HEK293 (cell line): Measurements from ENCODE around the gene SH2D1B.

Experiments used
- CTCF ChIA-PET: fragments of 350-600 bp; formaldehyde crosslinking; extraction: SDS; loops from one replicate; lab custom pipeline; 2021; ENCODE audit warnings: antibody characterized with exemption; lab: Yijun Ruan, JAX
- POLR2A ChIA-PET: fragments of 300-600 bp; formaldehyde crosslinking; extraction: SDS; loops from one replicate; lab custom pipeline; 2020; ENCODE audit warnings: antibody characterized with exemption, inconsistent platforms; lab: Yijun Ruan, JAX
- H3K27ac ChIP-seq: fragments of 200-500 bp; sonication (Bioruptor generic); 2 replicates; pipeline ENCODE4 v1.5.1; 2014; ENCODE audit warnings: low read depth, low read length, control low read depth, inconsistent platforms; ENCODE audit errors: extremely low read depth
- H3K36me3 ChIP-seq, 2 experiments: fragments of 200-500 bp in 1 of 2; sonication (Bioruptor generic) in 1 of 2; 1 replicate in 1 of 2; 2 replicates in 1 of 2; pipeline ENCODE4 v1.5.1; 2014 to 2017; ENCODE audit warnings: inconsistent platforms in 2 of 2, low read length in 2 of 2; ENCODE audit not compliant: control insufficient read depth in 2 of 2, insufficient read depth in 1 of 2
- H3K4me1 ChIP-seq: fragments of 200-500 bp; sonication (Bioruptor generic); 2 replicates; pipeline ENCODE4 v1.5.1; 2014; ENCODE audit warnings: mild to moderate bottlenecking, low read length, inconsistent platforms; ENCODE audit not compliant: control insufficient read depth, insufficient read depth
- H3K4me3 ChIP-seq: 2 replicates; pipeline ENCODE4 v1.5.1; 2011; ENCODE audit warnings: low read depth, mild to moderate bottlenecking, control low read depth, low read length, moderate library complexity
- H3K9me3 ChIP-seq: fragments of 200-500 bp; sonication (Bioruptor generic); 2 replicates; pipeline ENCODE4 v1.5.1; 2014; ENCODE audit warnings: low read depth, low read length, inconsistent platforms; ENCODE audit not compliant: control insufficient read depth, insufficient read depth
- MZF1 ChIP-seq: fragments of 450-650 bp; formaldehyde crosslinking; IDR thresholded peaks from 2 replicates; pipeline ENCODE4 v1.5.1; 2017; ENCODE audit warnings: missing biosample characterization, missing genetic modification characterization, borderline replicate concordance
- SCRT2 ChIP-seq: fragments of 450-650 bp; formaldehyde crosslinking; IDR thresholded peaks from 2 replicates; pipeline ENCODE4 v1.5.1; 2016; ENCODE audit warnings: missing biosample characterization, missing genetic modification characterization
- ZNF324 ChIP-seq: fragments of 450-650 bp; formaldehyde crosslinking; IDR thresholded peaks from 2 replicates; pipeline ENCODE4 v1.5.1; 2016; ENCODE audit warnings: missing biosample characterization, missing genetic modification characterization
- ZNF350 ChIP-seq: fragments of 450-650 bp; formaldehyde crosslinking; IDR thresholded peaks from 2 replicates; pipeline ENCODE4 v1.5.0; 2017; ENCODE audit warnings: missing biosample characterization, mild to moderate bottlenecking, missing genetic modification characterization
- ZNF391 ChIP-seq: fragments of 450-650 bp; formaldehyde crosslinking; IDR thresholded peaks from 2 replicates; pipeline ENCODE4 v1.5.1; 2016; ENCODE audit warnings: low read depth, missing biosample characterization, missing genetic modification characterization, borderline replicate concordance
- ZNF654 ChIP-seq: fragments of 450-650 bp; formaldehyde crosslinking; IDR thresholded peaks from 2 replicates; pipeline ENCODE4 v1.5.1; 2016; ENCODE audit warnings: low read depth, missing biosample characterization, missing genetic modification characterization
- ZNF660 ChIP-seq: fragments of 450-650 bp; IDR thresholded peaks from 2 replicates; pipeline ENCODE4 v1.5.1; 2018; ENCODE audit warnings: missing biosample characterization, mild to moderate bottlenecking, missing genetic modification characterization
- ZNF792 ChIP-seq: fragments of 450-650 bp; formaldehyde crosslinking; IDR thresholded peaks from 2 replicates; pipeline ENCODE4 v1.5.1; 2016; ENCODE audit warnings: missing biosample characterization, missing genetic modification characterization
- ZNF837 ChIP-seq: fragments of 450-650 bp; formaldehyde crosslinking; IDR thresholded peaks from 2 replicates; pipeline ENCODE4 v1.5.1; 2016; ENCODE audit warnings: missing biosample characterization, missing genetic modification characterization
- TF ChIP-seq, protein P1 (sequence below): fragments of 450-650 bp; formaldehyde crosslinking; IDR thresholded peaks from 2 replicates; pipeline ENCODE4 v1.5.1; 2016; ENCODE audit warnings: missing biosample characterization, missing genetic modification characterization
- TF ChIP-seq, protein P2 (sequence below): fragments of 450-650 bp; formaldehyde crosslinking; IDR thresholded peaks from 2 replicates; pipeline ENCODE4 v1.5.1; 2016; ENCODE audit warnings: missing biosample characterization, missing genetic modification characterization
- TF ChIP-seq, protein P3 (sequence below): fragments of 450-650 bp; formaldehyde crosslinking; IDR thresholded peaks from 2 replicates; pipeline ENCODE4 v1.5.1; 2016; ENCODE audit warnings: missing biosample characterization, missing genetic modification characterization

The SH2D1B gene

DNA sequence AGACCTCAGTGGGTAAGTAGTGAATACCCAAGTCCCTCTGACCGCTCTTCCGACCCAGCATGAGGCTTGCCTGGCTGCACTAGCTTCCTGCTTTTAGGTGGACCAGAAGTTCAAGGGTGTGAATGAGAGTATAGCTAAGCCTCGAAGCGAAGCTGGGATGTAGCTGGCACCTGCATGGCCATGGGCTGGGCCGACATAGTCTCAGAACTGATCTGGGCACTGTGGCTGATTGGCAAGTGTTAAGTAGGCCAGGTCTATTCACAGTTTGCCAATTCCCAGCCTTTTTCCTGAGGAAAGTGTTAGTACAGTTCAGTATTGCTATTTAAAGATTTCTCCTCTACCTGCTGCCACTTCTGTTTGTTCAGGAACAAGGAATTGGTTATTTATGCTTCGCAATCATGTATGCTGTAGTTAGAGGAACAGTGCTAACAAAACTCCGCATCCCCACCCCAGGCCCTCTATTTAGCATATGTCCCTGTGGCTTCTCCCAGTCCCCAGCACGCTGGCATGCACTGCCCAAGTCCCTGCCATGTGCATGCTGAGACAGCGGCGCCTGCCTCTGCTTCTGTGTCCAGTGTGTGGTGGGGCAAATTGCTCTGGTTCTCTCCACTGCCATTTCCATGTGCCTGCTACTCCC, 51.6 kb downstream of the SH2D1B start:
- Histone ChIP-seq H3K4me3 (no peak overlapping the region), H3K4me1 (no peaks in the 10 kb centered on the region), H3K27ac (no peak overlapping the region), H3K9me3 (no peaks in the 10 kb centered on the region), H3K36me3 (peaks cover 0 to 17% of the 10 kb centered on the region in 2 experiments; a peak in 1 of 3 replicates)
- ChIA-PET CTCF (interaction anchor here (0.7 to 1.4 kb wide), 3 partner anchors 9 to 304 kb away, joined by 3 to 5 read pairs (median 3); no protein-coding TSS in a partner anchor), POLR2A (no interaction called here)
- TF ChIP-seq ZNF350: no peak
- no peak for TF ChIP-seq MZF1 (tag by site-specific recombination)

DNA sequence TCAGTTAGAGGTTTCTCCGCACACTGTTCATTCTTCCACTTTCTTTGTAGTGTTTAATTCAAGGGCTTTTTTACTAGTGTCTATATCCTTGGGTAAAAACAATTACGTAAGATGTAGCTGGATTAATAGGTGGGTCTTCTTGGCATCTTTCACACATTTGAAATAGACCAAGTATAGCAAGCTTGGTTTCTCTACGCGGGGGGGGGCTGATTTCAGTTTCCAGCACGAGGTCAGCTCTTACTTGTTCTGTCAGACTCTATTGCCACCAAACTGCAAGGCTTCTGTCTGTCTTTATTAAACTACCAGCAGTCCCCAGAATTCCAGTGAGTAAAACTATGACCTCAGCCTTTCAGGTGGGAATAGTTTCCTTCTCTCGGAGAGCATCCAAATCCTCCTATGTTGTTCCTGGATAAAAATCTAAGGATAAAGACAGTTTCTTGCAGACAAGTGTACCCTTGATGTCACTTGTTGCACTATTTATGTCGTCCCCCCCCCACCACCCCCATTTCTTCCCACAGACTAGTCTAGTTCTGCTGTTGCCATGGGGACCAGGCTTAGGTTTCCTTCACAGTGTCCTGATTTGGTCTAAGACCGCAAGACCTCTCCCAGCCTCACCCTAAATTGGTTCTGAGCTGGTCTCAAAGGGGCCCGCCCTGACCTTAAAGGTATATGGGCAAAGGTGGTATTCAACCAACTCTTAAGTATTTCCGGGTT, 52.3 kb downstream of the SH2D1B start:
- no peaks in the 10 kb centered on the region for H3K9me3 ChIP-seq
- no peak overlapping the region for H3K27ac ChIP-seq
- CTCF ChIA-PET: interaction anchor here (0.7 to 1.4 kb wide), 4 partner anchors 10 to 304 kb away, joined by 3 to 5 read pairs (median 3); no protein-coding TSS in a partner anchor
- POLR2A ChIA-PET: no interaction called here
- peaks cover 0 to 19% of the 10 kb centered on the region in 2 experiments; a peak in 1 of 3 replicates for H3K36me3 ChIP-seq
- TF ChIP-seq, protein P1, sequence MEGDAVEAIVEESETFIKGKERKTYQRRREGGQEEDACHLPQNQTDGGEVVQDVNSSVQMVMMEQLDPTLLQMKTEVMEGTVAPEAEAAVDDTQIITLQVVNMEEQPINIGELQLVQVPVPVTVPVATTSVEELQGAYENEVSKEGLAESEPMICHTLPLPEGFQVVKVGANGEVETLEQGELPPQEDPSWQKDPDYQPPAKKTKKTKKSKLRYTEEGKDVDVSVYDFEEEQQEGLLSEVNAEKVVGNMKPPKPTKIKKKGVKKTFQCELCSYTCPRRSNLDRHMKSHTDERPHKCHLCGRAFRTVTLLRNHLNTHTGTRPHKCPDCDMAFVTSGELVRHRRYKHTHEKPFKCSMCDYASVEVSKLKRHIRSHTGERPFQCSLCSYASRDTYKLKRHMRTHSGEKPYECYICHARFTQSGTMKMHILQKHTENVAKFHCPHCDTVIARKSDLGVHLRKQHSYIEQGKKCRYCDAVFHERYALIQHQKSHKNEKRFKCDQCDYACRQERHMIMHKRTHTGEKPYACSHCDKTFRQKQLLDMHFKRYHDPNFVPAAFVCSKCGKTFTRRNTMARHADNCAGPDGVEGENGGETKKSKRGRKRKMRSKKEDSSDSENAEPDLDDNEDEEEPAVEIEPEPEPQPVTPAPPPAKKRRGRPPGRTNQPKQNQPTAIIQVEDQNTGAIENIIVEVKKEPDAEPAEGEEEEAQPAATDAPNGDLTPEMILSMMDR (tag by site-specific recombination): no peak
- 0 out of 2 replicates have a peak, but pooled peaks have one; percentile 10 for TF ChIP-seq SCRT2 (tag by site-specific recombination)
- H3K4me1 ChIP-seq: no peaks in the 10 kb centered on the region
- H3K4me3 ChIP-seq: no peak overlapping the region

DNA sequence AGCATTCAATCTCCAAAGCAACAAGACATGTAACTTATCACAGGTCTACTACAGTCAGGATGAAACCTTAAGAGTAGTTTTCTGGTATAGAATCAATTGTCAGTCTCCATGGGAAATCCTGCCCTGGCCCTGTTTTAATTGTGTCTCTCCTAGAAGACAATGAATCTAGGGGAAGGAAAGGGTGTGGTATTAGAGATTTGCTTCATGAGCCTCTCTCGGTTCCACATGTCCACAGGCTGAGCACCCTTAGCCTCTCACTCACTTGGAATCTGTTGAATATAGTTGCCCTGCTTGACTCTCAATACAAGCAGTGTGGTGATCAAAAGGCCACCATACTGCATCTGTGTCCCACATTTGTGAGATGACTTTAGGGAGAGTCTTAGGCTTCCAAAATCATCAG, 53.0 kb downstream of the SH2D1B start:
- no peaks in the 10 kb centered on the region for H3K4me1 ChIP-seq
- POLR2A ChIA-PET: no interaction called here
- TF ChIP-seq ZNF391 (tag by site-specific recombination): no peak
- no peak for TF ChIP-seq ZNF837 (tag by site-specific recombination)
- TF ChIP-seq, protein P2, sequence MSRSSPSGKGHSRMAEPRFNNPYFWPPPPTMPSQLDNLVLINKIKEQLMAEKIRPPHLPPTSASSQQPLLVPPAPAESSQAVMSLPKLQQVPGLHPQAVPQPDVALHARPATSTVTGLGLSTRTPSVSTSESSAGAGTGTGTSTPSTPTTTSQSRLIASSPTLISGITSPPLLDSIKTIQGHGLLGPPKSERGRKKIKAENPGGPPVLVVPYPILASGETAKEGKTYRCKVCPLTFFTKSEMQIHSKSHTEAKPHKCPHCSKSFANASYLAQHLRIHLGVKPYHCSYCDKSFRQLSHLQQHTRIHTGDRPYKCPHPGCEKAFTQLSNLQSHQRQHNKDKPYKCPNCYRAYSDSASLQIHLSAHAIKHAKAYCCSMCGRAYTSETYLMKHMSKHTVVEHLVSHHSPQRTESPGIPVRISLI (tag by site-specific recombination): no peak
- no peak for TF ChIP-seq ZNF660
- TF ChIP-seq ZNF324 (tag by site-specific recombination): no peak
- TF ChIP-seq ZNF792 (tag by site-specific recombination): no peak

DNA sequence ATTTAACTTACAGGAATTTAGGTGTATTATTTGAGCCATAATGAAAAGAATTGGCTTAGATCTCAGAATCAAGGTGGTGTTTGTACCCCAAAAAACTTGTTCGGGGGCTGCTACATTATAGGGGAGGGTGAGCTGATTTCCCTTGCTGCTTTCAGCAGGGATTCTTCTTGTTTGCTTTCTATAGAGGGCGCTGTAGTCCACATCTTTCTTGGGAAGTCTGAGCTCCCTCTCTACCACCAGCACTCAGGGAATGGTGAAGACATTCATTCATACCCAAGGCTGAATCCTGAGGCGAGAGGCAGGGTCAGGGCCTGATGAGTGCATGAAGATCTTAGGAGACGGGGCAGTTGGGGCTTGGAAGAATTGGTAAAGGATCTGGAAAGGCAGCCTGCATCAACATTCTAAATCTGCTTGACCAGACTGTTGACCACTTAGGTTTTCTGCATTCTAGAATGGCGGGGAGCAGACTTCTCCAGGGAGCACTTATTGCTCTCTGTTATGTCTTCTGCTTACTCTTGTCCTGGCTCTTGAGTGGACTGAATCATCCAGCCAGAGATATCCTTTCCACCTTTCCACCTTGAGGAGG, 54.2 kb downstream of the SH2D1B start:
- no peak overlapping the region for H3K27ac ChIP-seq
- POLR2A ChIA-PET: no interaction called here
- H3K4me3 ChIP-seq: no peak overlapping the region
- CTCF ChIA-PET: interaction anchor here (0.5 to 2.8 kb wide), 22 partner anchors 8 to 309 kb away, joined by 3 to 17 read pairs (median 4); partner anchors contain the start of gene SPATA46
- H3K4me1 ChIP-seq: no peaks in the 10 kb centered on the region
- no peaks in the 10 kb centered on the region for H3K9me3 ChIP-seq
- H3K36me3 ChIP-seq: peaks cover 0 to 19% of the 10 kb centered on the region in 2 experiments; a peak in 1 of 3 replicates
- TF ChIP-seq, protein P1 (tag by site-specific recombination): peak; percentile 16; the same call in 1 of the 2 replicates
- TF ChIP-seq ZNF654 (tag by site-specific recombination): 0 out of 2 replicates have a peak, but pooled peaks have one; percentile 10
- TF ChIP-seq, protein P3, sequence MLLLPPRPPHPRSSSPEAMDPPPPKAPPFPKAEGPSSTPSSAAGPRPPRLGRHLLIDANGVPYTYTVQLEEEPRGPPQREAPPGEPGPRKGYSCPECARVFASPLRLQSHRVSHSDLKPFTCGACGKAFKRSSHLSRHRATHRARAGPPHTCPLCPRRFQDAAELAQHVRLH (tag by site-specific recombination): no peak
- TF ChIP-seq, all 188 proteins: peak for 2

More for the DNA sequence above, 53.0 kb downstream of the SH2D1B start:
- no peak overlapping the region for H3K4me3 ChIP-seq
- H3K36me3 ChIP-seq: peaks cover 0 to 19% of the 10 kb centered on the region in 2 experiments; a peak in 1 of 3 replicates
- CTCF ChIA-PET: interaction anchor here (1.4 kb wide), 1 partner anchor 303 kb away, joined by 3 read pairs; no protein-coding TSS in a partner anchor
- H3K9me3 ChIP-seq: no peaks in the 10 kb centered on the region
- no peak overlapping the region for H3K27ac ChIP-seq
